ENCODE measurements around the gene ABCG8.

- TF ChIP-seq, protein P1, sequence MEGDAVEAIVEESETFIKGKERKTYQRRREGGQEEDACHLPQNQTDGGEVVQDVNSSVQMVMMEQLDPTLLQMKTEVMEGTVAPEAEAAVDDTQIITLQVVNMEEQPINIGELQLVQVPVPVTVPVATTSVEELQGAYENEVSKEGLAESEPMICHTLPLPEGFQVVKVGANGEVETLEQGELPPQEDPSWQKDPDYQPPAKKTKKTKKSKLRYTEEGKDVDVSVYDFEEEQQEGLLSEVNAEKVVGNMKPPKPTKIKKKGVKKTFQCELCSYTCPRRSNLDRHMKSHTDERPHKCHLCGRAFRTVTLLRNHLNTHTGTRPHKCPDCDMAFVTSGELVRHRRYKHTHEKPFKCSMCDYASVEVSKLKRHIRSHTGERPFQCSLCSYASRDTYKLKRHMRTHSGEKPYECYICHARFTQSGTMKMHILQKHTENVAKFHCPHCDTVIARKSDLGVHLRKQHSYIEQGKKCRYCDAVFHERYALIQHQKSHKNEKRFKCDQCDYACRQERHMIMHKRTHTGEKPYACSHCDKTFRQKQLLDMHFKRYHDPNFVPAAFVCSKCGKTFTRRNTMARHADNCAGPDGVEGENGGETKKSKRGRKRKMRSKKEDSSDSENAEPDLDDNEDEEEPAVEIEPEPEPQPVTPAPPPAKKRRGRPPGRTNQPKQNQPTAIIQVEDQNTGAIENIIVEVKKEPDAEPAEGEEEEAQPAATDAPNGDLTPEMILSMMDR (IDR thresholded peaks at IDR 0.05): no peak
- TF ChIP-seq EZH2 (IDR thresholded peaks at IDR 0.05; ENCODE audit: borderline replicate concordance, insufficient read depth, low read depth, low read length, poor library complexity, severe bottlenecking): no peak
These were observed 60.8 kb downstream of the ABCG8 start for GRCh38 chr2:43899589-43899988.

Data from B cell (primary cell).